GM19452 (cell line): ENCODE data around the gene MAP4K4.

ENCODE experiments used
- ATAC-seq: cut with Tn5 transposase; IDR thresholded peaks from one replicate; pipeline ENCODE4 v1.9.1; 2021; ENCODE audit not compliant: unreplicated experiment

MAP4K4 gene

DNA sequence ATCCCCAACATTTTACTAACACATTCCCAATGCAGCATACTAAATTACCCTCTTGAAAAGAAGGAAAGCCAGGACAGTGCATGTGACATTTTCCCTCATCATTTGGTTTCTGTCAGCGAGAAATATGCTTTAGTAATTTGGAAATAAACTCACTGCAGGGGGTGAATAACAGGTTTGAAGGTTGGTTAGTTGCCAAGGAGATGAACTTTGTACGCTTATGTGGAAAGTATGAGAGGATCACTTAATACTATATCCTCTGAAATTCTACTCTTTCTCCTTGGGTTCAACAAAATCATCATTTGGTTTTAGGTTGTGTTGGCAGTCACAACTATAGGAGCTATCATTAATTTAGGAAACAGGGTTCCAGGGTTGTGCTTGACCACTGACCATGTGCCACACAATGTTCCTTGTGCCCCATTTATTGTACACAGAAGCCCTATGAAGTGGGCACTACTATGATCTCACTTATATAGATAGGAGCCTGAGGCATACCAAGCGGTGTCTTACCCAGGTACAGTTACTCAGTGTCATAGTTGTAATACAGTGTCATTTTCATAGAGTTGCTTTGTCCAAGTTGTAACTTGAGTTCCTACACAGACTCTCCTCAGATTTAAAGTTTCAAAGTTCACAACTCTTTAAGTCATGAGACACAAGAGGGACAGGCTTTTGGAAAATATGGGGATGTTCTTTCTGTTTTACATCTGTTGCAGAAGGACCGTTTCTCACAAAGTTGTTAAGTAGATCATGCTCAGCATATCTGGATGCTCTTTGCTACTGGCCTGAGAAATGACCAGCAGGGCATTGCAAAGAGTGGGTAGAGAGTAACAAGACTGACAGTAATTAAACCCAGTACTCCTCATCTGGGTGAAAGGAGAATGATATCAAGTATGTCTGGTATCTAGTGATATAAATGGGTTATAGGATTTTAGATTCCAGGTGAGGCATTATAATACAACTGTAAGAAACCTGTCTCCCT is 91.8 kb downstream of the MAP4K4 start:
- no peak for ATAC-seq

DNA sequence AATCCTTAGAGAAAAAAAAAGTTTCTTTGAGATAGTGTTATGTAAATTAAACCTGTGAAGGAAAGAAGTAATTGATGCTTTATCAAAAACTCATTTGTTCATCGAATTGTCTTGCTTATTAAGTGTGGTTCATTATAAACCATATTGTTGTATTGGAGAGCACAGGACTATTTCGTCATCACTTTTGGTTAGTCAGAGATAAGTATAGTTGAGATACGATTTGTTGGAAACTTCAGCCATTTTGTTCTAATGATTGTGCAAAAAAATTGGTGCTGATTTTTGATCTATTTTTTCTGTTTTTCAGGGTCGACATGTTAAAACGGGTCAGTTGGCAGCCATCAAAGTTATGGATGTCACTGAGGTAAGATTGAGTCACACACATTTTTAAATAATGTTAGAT is 92.9 kb downstream of the MAP4K4 start:
- ATAC-seq: no peak

DNA sequence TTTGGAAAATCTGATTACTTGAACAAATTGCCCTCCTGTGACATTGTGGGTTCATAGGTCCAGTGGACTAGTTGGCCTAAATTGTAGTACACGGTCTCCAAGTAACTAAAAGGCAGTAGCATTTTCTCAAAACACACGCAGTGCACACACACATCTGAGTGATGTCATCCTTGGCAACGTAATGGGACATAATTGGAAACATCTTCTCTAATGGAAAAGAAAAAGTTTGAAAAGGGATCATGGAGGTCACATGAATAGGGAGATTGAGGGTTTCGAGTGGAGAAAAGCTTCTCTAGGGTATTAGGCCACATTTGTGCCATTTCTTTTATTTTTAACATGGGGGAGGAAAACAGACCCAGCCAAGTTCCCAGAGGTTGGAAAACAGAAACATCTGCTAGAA is 93.3 kb downstream of the MAP4K4 start:
- ATAC-seq: no peak

DNA sequence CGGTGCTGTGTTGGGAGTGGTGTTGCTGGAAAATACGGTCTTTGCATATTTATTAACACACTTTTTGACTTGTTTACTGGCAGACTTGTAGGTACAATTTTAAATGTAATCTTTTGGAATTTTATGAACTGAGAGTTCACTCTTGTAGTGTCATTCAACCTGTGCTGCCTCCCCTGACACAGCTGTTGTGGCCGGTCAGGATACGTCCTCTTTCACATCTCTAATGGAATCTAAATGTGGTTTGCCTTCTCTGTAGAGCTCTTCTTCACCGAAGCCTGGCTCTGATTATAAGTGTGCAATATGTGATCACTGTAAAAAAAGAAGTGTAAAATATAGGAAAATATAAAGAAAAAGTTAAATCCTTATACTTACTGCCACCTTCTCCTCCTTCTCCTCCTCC is 94.7 kb downstream of the MAP4K4 start:
- ATAC-seq: no peak

DNA sequence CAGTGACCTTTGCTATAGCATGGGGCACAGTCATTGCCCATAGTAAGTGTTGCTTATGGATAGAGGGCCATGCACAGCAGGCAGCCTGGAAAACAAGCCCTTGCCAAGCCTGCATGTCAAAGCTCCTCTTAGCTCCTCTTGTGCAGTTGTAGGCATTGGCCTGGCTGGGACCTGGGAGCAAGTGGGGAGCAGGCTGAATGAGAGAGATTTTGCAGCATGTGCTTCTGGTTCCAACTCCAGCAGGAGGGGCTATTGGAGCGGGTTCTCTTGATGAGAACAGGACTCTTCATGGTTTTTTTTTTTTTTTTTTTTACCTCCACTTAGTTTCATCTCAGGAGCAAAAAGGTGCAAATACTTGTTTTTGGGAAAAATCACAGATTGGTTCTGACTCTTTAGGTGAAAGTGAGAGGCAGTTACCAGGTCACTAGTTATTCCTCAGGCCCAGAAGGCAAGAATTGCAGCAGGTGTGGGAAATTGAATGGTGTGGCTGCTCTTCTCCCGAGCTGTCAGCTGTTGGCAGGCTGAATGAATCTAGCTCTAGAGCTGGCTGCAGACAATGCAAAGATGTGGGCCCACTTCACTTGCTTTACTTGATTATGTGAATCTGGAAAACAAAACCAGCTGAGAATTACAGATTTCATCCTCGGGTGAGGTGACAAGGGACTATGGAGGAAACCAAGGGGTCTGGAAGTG is 95.9 kb downstream of the MAP4K4 start:
- ATAC-seq: no peak

DNA sequence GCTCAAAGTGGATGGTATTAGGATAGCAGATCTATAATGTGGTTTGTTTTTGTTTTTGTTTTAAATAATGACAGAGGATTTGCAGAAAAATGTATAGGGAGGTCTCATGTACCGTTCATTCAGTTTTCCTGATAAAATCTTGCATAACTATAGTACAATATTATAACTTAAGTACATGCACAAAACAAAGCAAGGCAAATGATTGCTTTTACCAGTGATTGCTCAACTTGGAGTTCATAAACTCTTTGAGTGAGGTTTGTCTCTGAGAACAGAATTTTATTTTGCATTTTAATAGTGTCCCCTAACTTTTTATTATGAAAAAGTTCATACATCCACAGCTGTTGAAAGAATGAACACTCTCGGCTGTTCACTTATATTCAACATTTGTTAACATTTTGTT is 96.6 kb downstream of the MAP4K4 start:
- no peak for ATAC-seq

GRCh38 chr2:101795033-101795432 is 97.5 kb downstream of the MAP4K4 start:
- ATAC-seq: no peak

GRCh38 chr2:101796825-101797600 is 99.5 kb downstream of the MAP4K4 start:
- ATAC-seq: no peak

GRCh38 chr2:101801496-101801895 is 104.0 kb downstream of the MAP4K4 start:
- no peak for ATAC-seq

GRCh38 chr2:101802329-101802728 is 104.8 kb downstream of the MAP4K4 start:
- no peak for ATAC-seq

- no peak for ATAC-seq
These were observed 105.6 kb downstream of the MAP4K4 start for GRCh38 chr2:101803128-101803527.

- no peak for ATAC-seq
These were observed 106.6 kb downstream of the MAP4K4 start for GRCh38 chr2:101803945-101804696.

DNA sequence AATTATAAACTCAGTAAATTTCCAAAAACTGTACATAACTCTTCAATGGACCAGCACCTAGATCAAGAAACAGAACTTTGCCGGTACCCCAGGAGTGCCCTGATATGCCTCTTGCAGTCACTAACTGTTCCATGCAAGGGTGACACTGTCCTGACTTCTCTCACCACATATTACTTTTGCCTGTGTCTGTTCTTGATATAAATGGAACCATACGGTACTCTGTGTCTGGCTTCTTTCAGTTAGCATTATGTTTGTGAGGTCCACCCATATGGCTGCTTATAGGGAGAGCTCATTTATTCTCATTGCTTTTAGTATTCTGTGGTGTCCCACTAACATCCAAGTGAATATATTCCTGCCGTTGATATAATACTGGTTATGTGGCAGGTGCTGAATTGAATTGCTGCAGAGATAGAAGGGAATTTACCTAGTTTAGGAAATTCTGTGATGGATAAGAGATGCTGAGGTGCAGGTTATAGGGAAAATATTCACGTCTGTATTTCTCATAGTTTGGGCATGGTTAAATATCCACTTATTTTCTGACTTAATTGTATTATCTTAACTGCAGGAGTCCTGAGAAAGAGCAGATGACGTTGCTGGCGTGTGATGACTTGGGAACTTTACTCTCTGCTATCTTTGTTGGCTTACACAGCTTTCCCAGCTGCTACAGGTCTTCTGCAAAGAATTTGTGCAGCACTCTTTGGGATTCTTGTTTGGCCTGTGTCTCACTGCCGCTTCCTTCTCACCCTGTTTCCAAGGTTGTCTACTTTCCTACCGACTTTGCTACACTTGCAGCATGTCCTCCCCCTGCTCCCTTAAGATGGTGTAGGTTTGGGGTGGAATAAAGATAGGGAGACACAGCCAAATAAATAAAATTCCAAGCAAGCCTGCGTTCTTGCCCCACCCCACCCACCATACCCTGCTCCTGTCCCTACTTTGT is 107.9 kb downstream of the MAP4K4 start:
- no peak for ATAC-seq

GRCh38 chr2:101806123-101806522 is 108.6 kb downstream of the MAP4K4 start:
- ATAC-seq: no peak

DNA sequence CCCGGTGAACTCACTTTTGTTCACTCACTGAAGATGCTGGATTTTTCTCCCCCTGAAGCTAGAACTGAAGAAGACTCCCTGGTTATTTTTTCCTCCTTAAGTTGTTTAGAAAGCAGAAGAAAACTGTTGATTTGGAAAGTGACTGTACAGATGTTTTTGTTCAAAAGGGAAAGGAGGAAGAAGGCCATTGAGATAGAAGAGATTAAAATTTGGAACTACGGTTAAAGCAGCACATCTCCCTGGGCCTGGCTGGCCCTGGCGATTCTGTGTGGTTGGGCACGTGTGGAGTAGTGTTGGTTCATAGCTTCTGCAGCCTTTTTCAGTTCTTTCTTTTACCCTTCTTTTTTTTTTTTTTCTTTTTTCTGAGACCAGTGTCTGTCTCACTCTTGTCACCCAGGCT is 109.2 kb downstream of the MAP4K4 start:
- ATAC-seq: no peak

DNA sequence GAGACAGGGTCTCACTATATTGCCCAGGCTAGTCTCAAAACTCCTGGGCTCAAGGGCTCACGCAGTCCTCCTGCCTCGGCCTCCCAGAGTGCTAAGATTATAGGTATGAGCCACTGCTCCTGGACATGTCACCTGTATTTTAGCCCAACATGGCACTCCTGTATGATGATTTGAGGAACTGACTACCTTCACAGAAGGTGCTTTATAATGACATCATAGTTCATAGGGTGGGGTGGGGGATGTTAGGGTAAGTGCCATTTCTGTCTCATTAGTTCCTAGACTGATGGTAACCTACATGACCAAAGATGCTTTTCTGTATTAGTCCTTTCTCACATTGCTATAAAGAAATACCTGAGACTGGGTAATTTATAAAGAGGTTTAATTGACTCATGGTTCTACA is 109.7 kb downstream of the MAP4K4 start:
- ATAC-seq: no peak

- ATAC-seq: no peak
These were observed 110.6 kb downstream of the MAP4K4 start for GRCh38 chr2:101808006-101808562.

- no peak for ATAC-seq
These were observed 112.2 kb downstream of the MAP4K4 start for GRCh38 chr2:101809698-101810097.
